H1 (cell line): ENCODE measurements around the gene CCS. TPM values are rescaled to one million over a fixed set of nuclear protein-coding genes. Genes with fewer than 3 reads are reported as not detected.

Experiments used
- MAFK ChIP-seq: IDR thresholded peaks from 2 replicates; pipeline ENCODE4 v1.6.1; 2012; ENCODE audit warnings: low read depth, mild to moderate bottlenecking, improper control_type of control experiment, low read length
- POLR2AphosphoS5 ChIP-seq: IDR thresholded peaks from 2 replicates; pipeline ENCODE4 v1.6.1; 2011; ENCODE audit warnings: low read depth, low read length
- SP1 ChIP-seq: IDR thresholded peaks from 2 replicates; pipeline ENCODE4 v1.6.1; 2011; ENCODE audit warnings: low read depth, low read length
- TEAD4 ChIP-seq: IDR thresholded peaks from 2 replicates; pipeline ENCODE4 v1.6.1; 2012; ENCODE audit warnings: low read depth, low read length, inconsistent platforms, mixed read lengths
- polyA plus RNA-seq, 7 experiments: library from polyadenylated mRNA; depleted of rRNA in 3 of 7; stranded (reverse) in 5 of 7; unstranded in 2 of 7; fragments of >200 nt in 5 of 7; fragments of 200-250 nt in 2 of 7; gene quantifications; 1 replicate in 5 of 7; 2 replicates in 1 of 7; 4 replicates in 1 of 7; pipeline versions ENCODE4 v1.2.1 to v1.2.3, GENCODE V29; 2011 to 2013; ENCODE audit warnings: missing spikeins in 2 of 7, mixed read lengths in 2 of 7
- total RNA-seq: library from RNA; stranded (reverse); fragmentation: NEBNext Ultra II Directional; extraction: Animal tissue kit (Norgen Biotek cat#: 25700); gene quantifications from 2 replicates; pipeline ENCODE4 v1.2.1, GENCODE V29; 2021

The CCS gene
- total and polyA plus RNA-seq, 2 of the 8 experiments (the other 6 are each of a cell fraction or from before 2014, with no cell fraction given), result 37.1 to 37.7 TPM

DNA sequence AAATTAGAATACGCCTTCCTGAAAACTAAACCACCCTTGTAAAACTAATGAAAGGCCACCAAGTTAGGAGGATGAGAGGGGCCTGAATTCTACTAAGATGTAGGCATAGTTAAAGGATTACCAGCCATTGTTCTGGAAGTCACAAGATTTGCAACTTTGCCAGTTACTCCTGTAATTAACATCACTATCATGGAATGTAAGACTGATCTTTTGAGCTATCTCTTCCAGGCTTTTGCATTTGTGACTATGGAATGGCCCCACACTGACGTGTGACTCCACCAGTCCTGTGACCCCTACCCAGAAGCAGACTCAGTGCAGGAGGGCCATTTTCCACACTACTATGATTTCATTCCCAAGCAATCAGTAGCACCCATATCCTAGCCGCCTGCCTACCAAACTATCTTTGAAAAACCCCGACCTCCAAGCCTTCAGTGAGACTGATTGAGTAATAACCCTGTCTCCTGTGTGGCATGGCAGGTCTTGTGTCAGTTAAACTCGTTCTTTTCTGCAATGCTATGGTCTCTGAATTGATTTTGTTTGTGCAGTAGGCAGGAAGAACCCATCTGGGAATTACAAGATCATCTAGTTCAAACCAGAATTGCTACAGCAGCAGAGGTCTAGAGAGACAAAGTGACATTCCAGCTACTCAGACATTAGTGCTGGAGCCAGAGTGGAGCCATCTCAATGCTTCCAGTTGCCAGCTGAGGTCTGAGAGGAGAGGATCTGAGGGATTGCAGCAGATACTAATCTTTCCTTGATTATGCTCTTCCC lies 22.7 kb upstream of the CCS start (continued):
- no peak; the same call in none of the 2 replicates for TF ChIP-seq TEAD4
- 0 out of 2 replicates have a peak, but pooled peaks have one; percentile 13 for TF ChIP-seq SP1
- TF ChIP-seq POLR2AphosphoS5, result peak; percentile 22; the same call in 1 of the 2 replicates
- TF ChIP-seq MAFK, result no peak
